HG02943 (cell line): ENCODE results near the gene SLC7A5.
"Not testable (repeated sequence)": the region's sequence is repeated elsewhere in the genome, so short reads cannot be mapped to it uniquely, and the experiment has no call there.

Source experiments
- ATAC-seq: cut with Tn5 transposase; IDR thresholded peaks from one replicate; pipeline ENCODE4 v1.9.1; 2021; ENCODE audit warnings: mild to moderate bottlenecking, low read depth, moderate library complexity; ENCODE audit not compliant: unreplicated experiment

Gene SLC7A5

DNA sequence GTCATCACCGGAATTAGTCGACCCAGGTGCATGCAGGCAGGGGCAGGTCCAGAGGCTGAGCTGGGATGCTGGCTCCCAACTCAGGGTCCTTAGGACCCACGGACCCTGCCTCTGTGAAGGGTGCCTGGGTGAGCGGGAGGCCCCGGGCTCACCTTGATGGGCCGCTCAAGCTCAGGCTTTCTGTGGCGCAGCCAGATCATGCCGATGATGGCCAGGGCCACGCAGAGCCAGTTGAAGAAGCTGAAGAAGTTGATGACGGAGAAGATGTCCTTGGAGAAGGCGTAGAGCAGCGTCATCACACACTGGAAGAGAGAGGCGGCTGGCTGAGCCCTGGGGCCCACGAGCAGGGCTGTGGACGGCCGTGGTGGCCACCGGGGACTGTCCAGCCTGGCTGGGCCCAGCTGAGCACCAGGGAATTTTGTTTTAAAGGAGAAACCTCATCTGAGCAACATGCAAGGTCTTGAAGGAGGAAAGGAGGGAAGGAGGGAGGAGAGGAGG lies 32.9 kb downstream of the SLC7A5 start:
- ATAC-seq = no peak

- ATAC-seq = no peak
These were observed 33.4 kb downstream of the SLC7A5 start for GRCh38 chr16:87835882-87836331.

- ATAC-seq = no peak
These were observed 34.4 kb downstream of the SLC7A5 start for GRCh38 chr16:87834668-87835473.

GRCh38 chr16:87834005-87834667 lies 35.2 kb downstream of the SLC7A5 start:
- ATAC-seq = no peak

DNA sequence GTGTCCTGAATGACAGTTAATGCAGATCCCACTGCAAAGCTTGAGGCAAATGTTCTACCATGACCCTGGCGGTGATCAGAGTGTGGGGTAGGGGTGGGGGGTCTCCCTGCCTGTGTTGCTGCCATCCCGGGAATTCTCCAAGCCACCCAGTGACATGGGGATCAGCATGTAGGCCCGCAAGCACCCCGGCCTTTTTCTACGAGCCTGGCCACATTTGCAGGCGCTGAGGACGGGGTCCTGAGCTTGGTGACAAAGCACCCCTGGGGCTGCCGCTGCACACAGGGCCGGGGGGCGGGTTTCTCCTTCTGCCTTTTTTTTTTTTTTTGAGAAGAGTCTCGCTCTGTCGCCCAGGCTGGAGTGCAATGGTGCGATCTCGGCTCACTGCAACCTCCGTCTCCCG lies 35.8 kb downstream of the SLC7A5 start:
- ATAC-seq = no peak

- no peak for ATAC-seq
These were observed 36.4 kb downstream of the SLC7A5 start for GRCh38 chr16:87832741-87833502.

- ATAC-seq = no peak
These were observed 37.2 kb downstream of the SLC7A5 start for GRCh38 chr16:87832137-87832527.

DNA sequence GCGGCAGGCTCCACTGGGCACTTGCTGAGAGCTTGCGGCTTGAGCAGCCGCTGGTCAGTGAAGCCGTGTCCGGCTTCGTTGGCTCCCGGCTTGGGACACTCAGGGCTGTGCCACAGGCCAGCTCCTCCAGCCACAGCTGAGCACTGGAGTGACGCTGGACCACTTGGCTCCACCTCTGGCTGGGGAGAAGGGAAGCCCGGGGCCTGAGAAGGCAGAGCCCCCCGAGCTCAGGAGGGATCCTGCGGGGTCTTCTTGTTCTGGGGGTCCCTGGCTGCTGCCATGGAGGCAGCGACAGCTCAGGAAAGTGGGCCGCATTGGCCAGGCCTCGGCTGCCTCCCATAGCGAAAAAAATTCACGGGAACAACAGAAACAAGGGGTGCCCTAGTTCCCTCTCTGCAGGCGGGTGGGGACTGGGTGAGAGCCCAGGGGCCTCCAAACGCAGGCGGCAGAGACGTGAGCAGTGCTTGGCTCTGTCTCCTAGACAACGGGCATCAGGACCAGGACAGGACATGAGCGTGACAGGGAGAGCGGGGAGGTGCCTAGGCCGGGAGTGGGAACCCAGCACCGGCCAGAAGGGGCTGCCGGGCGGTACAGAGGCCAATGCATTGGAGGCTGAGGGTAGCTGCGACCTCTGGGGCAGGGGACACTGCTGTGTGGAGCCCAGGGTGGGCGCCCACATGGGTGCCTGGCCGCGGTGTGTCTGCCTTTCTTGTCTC lies 37.7 kb downstream of the SLC7A5 start:
- no peak for ATAC-seq

DNA sequence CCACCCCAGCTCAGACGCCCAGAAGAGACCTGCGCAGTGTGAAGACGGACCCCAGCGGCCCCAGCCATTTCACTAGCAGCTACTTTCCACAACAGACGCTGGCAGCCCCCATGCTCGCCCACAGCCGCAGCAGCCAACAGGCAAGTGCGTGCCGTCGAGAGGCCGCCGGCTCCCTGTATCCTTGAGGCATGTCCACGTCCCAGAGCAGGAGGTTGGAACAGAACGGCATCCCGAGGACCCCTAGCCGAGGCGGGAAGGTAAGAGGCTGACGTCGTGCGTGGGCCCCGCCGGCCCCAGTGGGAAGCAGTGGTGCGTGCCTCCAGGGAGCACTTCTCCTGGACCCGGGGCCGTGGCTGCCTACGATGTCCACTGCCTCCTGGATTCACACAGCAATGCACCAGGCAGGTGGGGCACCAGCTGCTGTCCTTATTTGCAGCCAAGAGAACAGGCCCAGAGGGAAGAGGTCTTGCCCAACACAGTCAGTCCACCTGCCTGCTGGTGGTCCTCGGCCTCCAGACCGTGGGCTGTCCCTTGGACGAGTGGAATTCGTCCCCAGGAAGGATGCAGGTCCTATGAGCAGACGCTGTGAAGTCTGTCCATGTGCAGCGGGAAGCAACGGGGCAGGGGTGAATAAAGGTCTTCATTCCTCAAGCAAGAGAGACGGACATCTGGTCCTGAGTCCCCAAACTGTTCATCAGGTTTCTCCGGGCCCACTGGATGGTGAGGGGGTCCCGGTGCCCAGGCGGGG lies 38.5 kb downstream of the SLC7A5 start:
- no peak for ATAC-seq

- ATAC-seq = no peak
These were observed 39.2 kb downstream of the SLC7A5 start for GRCh38 chr16:87829988-87830672.

- ATAC-seq = no peak
These were observed 39.7 kb downstream of the SLC7A5 start for GRCh38 chr16:87829622-87829980.

GRCh38 chr16:87828907-87829621 lies 40.2 kb downstream of the SLC7A5 start:
- no peak for ATAC-seq

- no peak for ATAC-seq
These were observed 41.0 kb downstream of the SLC7A5 start for GRCh38 chr16:87828071-87828906.

DNA sequence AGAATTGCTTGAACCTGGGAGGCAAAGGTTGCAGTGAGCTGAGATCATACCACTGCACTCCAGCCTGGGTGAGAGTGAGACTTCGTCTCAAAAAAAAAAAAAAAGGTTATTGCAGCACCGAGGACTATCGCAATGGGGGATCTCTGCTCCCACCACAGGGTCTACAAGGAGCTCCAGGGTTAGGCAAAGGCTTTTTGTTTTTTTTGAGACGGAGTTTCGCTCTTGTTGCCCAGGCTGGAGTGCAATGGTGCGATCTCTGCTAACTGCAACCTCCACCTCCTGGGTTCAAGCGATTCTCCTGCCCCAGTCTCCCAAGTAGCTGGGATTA lies 41.8 kb downstream of the SLC7A5 start:
- not testable (repeated sequence) for ATAC-seq

- no peak for ATAC-seq
These were observed 42.3 kb downstream of the SLC7A5 start for GRCh38 chr16:87826798-87827587.

- ATAC-seq = not testable (repeated sequence)
These were observed 42.9 kb downstream of the SLC7A5 start for GRCh38 chr16:87826407-87826797.

GRCh38 chr16:87825842-87826120 lies 43.5 kb downstream of the SLC7A5 start:
- not testable (repeated sequence) for ATAC-seq
